Dermis microvascular lymphatic vessel endothelial cell (primary cell): ENCODE data around the gene SPRY4. TPM values are rescaled to one million over a fixed set of nuclear protein-coding genes. Genes with fewer than 3 reads are reported as not detected.
"Not testable (repeated sequence)": the region's sequence is repeated elsewhere in the genome, so short reads cannot be mapped to it uniquely, and the experiment has no call there.

ENCODE experiments used
- DNase-seq, 2 donors: peaks; one replicate each; pipeline versions ENCODE4 v3.0.0 to v3.0.0-alpha.2; 2010; ENCODE audit warnings: low read depth in 2 of 2
- total RNA-seq: library from RNA; depleted of rRNA; stranded (reverse); fragments of >200 nt; gene quantifications from 2 replicates; pipeline ENCODE4 v1.2.1, GENCODE V29; 2014

The SPRY4 gene, protein sequence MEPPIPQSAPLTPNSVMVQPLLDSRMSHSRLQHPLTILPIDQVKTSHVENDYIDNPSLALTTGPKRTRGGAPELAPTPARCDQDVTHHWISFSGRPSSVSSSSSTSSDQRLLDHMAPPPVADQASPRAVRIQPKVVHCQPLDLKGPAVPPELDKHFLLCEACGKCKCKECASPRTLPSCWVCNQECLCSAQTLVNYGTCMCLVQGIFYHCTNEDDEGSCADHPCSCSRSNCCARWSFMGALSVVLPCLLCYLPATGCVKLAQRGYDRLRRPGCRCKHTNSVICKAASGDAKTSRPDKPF
- 4.4 and 4.5 TPM in 2 replicates for total RNA-seq

DNA sequence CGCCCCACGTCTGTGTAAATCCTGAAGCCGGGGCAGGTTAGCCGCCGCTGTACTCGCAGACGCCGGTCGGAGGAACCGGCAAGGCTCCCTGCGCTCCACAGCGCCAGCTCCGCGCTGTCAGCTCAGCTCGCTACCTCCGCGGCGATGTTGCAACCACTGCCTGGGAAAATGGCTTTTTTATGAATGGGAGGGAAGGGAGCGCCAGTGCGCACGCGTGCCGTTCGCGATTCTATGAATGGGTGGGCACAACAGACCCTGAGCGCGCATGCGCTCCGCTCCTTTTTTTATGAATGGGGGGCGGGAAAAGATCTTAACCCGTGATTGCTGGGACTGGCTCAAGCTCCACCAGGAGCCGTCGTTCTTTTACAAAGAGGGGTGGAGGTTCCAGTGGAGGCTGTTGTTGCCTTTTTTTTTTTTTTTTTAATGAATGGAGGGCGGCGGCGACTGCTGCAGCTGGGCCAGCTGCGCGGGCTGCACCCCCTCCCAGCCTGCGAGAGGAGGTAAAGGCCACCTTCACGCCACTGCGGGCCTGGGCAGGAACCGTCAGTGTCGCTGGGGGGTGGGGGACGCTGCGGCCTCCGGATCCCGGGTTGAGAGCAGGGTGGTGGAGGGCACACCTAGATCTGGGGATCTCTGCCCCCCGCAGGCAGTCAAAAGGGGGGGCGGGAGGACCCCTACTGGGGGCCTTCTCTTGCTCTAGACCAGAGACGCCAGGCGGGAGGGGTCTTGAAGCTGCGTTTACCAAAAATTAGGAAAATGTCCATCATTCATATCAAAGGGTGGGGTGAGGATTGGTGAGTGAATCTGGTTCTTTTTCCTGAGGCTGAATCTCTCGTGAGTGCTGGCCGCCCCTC, at the start of gene SPRY4:
Gene SPRY4, minus strand, starts transcription at position 151 of the 854 bp plus-strand sequence. CDS start 9,913 bp downstream, outside the sequence.
- DNase-seq: peak; percentile 93 to 97

DNA sequence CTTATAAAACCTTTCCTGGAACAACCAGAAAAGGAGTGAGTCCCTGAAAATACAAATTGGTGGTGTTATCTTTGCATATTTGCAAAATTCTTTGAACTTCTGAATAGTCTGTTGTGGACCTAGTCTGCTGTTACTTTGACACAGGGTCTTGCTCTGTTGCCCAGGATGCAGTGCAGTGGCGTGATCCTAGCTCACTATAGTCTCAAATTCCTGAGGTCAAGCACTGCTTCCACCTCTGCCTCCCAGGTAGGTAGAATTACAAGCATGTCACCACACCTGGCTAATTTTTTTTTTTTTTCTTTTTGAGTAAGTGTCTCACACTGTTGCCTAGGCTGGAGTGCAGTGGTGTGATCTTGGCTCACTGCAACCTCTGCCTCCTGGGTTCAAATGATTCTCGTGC, 43.7 kb upstream of the SPRY4 start:
- DNase-seq: no peak

DNA sequence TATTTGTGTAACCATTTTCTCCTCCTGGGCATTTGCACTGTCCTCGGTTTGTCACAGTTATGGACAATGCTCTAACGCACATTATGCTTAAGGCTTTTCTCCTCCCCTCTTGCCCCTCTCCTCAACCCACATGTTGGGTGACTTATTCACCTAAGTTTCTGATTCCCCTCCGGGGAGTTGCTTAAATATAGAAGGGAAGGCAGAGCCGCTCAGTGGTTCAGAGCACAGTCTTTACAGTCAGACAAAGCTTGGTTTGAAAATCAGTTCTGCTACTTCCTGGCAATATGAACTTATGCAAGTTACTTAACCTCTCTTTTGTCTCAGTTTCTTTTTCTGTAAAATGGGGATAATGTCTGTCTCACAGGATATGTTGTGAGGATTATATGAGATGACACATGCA, 41.2 kb upstream of the SPRY4 start:
- DNase-seq: no peak

- peak in 1 of 2 donors; percentile 31 for DNase-seq
Observed at GRCh38 chr5:142364251-142365145, 39.7 kb upstream of the SPRY4 start.

- no peak for DNase-seq
Observed at GRCh38 chr5:142363619-142363963, 38.8 kb upstream of the SPRY4 start.

DNA sequence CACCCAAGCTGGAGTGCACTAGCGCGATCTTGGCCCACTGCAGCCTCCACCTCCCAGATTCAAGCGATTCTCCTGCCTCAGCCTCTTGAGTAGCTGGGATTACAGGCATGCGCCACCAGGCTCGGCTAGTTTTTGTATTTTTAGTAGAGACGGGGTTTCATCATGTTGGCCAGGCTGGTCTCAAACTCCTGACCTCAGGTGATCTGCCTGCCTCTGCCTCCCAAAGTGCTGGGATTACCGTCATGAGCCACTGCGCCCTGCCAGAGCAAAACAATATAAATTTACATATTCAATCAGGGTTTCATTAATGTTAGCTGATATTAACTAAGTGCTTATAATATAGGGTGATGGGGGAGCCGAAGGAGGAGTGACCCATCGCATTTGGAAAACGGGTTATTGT, 37.4 kb upstream of the SPRY4 start:
- not testable (repeated sequence) for DNase-seq

DNA sequence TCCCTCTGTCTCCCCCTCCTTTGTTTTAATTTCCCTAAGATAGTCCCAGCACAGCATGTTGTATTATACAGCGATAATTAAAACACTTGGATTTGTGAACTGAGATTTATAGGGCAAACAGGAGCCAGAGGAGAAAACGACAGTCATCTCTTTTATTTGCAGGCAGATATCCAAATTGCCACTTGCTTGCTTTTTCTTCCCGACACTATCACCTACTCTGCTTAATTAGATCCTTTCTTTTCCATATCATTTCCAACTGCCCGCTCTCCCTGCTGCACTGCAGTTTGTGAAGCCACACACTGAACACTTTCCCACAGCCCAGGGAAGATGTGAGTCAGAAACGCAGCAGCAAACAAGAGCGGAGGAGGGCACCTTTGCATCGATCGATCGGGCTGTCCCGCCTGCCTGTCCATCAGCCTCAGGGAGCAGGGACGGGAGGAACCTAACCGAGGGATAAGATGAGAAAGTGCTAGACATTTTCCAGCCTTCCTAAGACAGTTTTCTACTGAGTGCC, 35.8 kb upstream of the SPRY4 start:
- DNase-seq: peak; percentile 36 to 60

DNA sequence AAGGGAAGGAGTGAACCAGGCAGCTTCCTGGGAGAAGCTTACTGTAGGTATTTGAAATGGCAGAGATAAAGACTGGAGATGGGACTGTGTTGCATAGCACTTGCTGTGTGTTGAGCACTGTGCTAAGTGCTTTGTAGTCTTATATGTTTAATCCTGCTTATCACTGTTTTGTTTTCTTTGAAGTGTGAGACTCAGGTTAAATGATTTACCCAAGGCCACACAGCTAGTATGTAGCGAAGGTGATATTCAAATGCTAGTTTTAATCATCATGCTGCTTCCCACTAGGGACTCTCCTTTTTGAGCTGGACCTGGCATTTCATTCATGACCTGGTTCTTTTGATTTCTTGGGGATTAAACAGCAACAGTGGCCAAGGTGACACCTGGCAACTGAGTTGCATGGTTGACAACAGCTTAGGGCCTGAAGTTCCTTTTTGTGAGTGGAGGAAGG, 35.3 kb upstream of the SPRY4 start:
- peak in 1 of 2 donors; percentile 17 for DNase-seq

DNA sequence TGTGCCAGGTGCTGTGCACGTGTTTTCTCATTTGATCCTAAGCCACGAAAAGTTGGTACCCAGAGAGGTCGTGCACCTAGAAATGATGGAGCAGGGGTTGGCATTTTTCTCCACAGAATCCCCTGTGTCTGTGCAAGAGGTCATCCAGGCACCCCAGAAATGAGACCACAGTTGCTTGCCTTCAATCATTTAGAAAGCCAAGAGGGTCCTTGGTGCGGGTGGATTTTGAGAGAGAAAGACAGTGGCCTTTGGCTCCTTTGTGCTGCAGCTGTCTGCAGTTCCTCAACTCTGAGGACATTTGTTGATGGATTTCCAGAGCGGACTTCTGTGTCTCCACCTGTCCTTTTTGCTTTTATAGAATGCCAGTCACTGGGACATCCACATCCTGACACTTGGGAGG, 33.8 kb upstream of the SPRY4 start:
- DNase-seq: no peak

DNA sequence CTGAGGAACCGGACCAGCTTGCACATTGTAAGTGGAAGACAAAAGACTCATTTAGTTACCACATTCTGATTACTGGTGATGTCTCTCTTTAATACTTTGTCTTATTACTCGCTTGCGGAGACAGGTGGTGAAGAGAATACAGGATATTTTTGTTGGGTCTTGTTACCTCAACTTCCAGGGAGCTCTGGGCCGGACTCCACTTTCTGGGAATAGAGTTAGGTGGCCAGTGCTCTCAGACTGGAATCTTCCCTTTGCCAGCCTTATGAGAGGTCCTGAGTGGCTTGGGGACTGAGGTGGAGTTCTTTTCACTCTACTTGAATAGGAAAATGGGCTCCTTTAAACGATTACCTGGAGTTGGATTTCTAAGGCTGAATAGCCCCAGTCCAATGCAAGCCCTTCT, 33.3 kb upstream of the SPRY4 start:
- no peak for DNase-seq

DNA sequence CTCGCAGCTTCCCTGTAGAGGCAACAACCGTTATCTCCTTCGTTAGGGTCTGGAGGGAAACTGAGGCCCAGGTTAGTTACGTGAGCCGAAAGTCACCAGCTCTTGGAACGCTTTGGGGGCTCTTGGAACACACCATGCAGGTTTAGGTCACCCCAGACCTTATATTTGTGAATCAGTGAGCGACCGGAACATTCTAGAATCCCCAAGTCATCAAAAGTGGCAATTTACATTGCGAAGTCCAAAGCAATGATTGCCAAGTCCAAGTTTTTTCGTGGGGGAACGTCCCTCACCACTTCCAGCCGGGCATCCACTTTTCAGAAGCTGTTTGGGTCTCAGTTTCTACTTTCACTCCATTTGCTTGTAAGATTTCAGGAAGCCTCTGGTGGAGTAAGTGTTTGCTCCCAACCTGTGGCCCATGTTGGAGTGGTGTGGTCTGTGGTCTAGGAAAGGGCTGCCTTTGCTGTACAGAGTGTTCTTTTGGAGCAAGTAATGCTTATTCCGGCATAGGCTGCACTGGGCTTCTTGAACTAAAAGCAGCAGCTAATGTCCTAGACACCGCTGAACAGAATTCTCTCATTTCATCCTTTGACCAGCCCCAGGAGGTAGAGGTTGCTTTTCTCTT, 32.8 kb upstream of the SPRY4 start:
- DNase-seq: peak in 1 of 2 donors; percentile 6

- DNase-seq: peak; percentile 83 to 94
Observed at GRCh38 chr5:142356716-142357468, 32.1 kb upstream of the SPRY4 start.

DNA sequence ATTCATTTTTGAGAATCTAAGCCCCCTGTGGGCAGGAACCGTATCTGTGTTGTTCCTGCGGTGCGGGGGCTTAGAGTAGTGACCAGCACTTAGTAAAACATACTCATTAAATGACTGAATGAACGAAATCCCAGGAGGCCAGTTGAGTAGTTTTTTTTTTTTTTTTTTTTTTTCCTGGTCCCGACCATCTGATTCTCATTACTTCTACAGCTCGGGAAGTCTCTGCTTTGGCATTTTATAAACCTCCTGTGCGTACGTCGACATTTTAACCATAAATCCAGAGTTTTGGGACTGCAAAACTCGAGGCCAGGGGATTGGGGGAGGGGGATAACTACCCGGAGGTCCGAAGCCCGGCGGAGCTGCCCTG, 31.5 kb upstream of the SPRY4 start:
- peak; percentile 8 to 17 for DNase-seq

- DNase-seq: no peak
Observed at GRCh38 chr5:142353071-142353472, 28.3 kb upstream of the SPRY4 start.

DNA sequence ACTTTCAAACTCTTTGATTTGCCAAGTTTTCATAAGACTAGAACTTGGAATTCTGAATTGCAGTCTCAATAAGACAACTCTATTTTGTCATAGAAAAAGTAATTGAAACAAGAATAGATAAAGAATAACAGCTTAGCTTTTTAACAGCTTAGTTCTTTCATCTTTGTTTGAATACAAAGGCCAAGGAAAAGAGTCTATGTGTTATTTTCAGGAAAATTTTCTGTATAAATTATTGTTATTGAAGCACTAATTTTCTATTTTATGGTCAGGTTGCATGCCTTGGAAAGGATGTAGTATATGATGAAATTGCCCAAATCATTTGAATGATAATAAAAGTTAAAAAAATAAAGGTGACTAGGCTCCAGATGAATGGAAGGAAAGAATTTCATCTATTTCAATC, 25.2 kb upstream of the SPRY4 start:
- no peak for DNase-seq

DNA sequence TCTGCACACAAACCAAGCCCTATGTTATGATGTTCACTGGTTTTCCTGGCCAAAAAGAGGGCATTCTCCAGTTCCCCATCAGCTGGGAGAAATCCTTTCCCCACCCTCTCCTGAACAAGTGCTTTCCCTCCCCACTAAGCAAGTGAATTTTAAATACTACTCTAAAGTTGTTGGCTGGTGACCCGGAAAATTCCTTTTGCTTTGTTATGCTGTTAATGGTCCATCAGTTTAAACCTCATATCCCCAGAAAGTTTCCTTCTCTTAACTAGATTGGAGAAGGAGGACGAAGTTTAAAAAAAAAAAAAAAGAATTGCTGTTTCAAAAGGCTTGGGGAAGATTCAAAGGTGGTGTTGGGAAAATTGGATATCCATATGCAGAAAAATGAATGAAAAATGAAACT, 21.9 kb upstream of the SPRY4 start:
- DNase-seq: no peak

GRCh38 chr5:142344915-142345314, 20.1 kb upstream of the SPRY4 start:
- not testable (repeated sequence) for DNase-seq

- no peak for DNase-seq
Observed at GRCh38 chr5:142343531-142343930, 18.7 kb upstream of the SPRY4 start.

- peak in 1 of 2 donors; percentile 35 for DNase-seq
Observed at GRCh38 chr5:142342128-142342981, 17.5 kb upstream of the SPRY4 start.
